Middle frontal gyrus (tissue), 1 donor: ENCODE measurements around the gene CDHR2.
"Not testable (repeated sequence)": the region's sequence is repeated elsewhere in the genome, so short reads cannot be mapped to it uniquely, and the experiment has no call there.

ENCODE experiments used
- DNase-seq: peaks from one replicate; pipeline ENCODE4 v3.0.0-alpha.2; 2015; ENCODE audit warnings: low spot score; ENCODE audit errors: extremely low spot score

Gene CDHR2

GRCh38 chr5:176596069-176596644 is 47.0 kb downstream of the CDHR2 start:
- no peak for DNase-seq

- no peak for DNase-seq
Observed at GRCh38 chr5:176596689-176597416, 47.7 kb downstream of the CDHR2 start.

GRCh38 chr5:176597417-176598389 is 48.6 kb downstream of the CDHR2 start:
- DNase-seq, result no peak

GRCh38 chr5:176599749-176600430 is 50.7 kb downstream of the CDHR2 start:
- DNase-seq, result not testable (repeated sequence)

GRCh38 chr5:176601901-176602482 is 52.9 kb downstream of the CDHR2 start:
- DNase-seq, result no peak

GRCh38 chr5:176603091-176603490 is 53.9 kb downstream of the CDHR2 start:
- no peak for DNase-seq

- no peak for DNase-seq
Observed at GRCh38 chr5:176606032-176606431, 56.9 kb downstream of the CDHR2 start.

- DNase-seq, result no peak
Observed at GRCh38 chr5:176606875-176607274, 57.7 kb downstream of the CDHR2 start.

- DNase-seq, result no peak
Observed at GRCh38 chr5:176608142-176608705, 59.1 kb downstream of the CDHR2 start.

GRCh38 chr5:176608937-176609723 is 60.0 kb downstream of the CDHR2 start:
- DNase-seq, result no peak

GRCh38 chr5:176609724-176610434 is 60.7 kb downstream of the CDHR2 start, which contains the start of gene GPRIN1:
TSS of gene GPRIN1 (minus strand) at chr5:176610156. CDS start at chr5:176599834, 10,322 bp downstream.
- DNase-seq, result no peak

- DNase-seq, result no peak
Observed at GRCh38 chr5:176610435-176610773, 61.3 kb downstream of the CDHR2 start.

GRCh38 chr5:176611435-176611834 is 62.3 kb downstream of the CDHR2 start:
- DNase-seq, result no peak

- DNase-seq, result no peak
Observed at GRCh38 chr5:176612008-176612407, 62.9 kb downstream of the CDHR2 start.

- no peak for DNase-seq
Observed at GRCh38 chr5:176612855-176613254, 63.7 kb downstream of the CDHR2 start.

- no peak for DNase-seq
Observed at GRCh38 chr5:176614805-176615478, 65.8 kb downstream of the CDHR2 start.

GRCh38 chr5:176616511-176616910 is 67.4 kb downstream of the CDHR2 start:
- DNase-seq, result no peak

GRCh38 chr5:176618783-176619182 is 69.6 kb downstream of the CDHR2 start:
- no peak for DNase-seq

- DNase-seq, result no peak
Observed at GRCh38 chr5:176619203-176619568, 70.0 kb downstream of the CDHR2 start.
